Subcutaneous preadipocyte (primary cell): ENCODE measurements around the gene RAB37. TPM values are rescaled to one million over a fixed set of nuclear protein-coding genes. Genes with fewer than 3 reads are reported as not detected.

Experiments
- total RNA-seq: library from RNA; depleted of rRNA; stranded (reverse); fragments of >200 nt; gene quantifications from 2 replicates; pipeline ENCODE4 v1.2.3, GENCODE V29; 2012

RAB37 gene, protein sequence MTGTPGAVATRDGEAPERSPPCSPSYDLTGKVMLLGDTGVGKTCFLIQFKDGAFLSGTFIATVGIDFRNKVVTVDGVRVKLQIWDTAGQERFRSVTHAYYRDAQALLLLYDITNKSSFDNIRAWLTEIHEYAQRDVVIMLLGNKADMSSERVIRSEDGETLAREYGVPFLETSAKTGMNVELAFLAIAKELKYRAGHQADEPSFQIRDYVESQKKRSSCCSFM
- total RNA-seq, result under 0.01 and 0.20 TPM in 2 replicates

GRCh38 chr17:74736513-74737298, at the start of gene RAB37:
RAB37 (plus strand) TSS chr17:74737256; CDS start chr17:74737273, 17 bp downstream.

DNA sequence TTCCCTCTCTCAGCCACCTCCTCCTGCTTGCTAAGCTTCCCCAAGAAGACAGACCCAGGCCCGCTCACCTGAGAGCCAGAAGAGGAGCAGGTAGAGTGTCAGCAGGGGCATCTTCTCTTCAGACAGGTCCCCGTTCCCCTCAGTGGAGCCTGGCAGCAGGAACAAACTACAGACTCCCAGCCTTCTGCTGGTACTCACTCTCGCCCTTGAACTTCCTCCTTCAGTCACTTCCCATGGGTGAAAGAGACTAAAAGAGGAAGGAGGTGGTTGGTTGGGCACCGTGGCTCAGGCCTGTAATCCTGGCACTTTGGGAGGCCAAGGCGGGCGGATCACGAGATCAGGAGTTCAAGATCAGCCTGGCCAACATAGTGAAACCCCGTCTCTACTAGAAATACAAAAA, 24.3 kb upstream of the RAB37 start, which contains the start of gene CD300LF:
Gene CD300LF, minus strand, starts transcription at position 168 of the 400 bp plus-strand sequence. Its CDS starts 57 bp downstream, at position 111.

GRCh38 chr17:74748529-74749278, 11.6 kb downstream of the RAB37 start, which contains the start of gene NHERF1:
NHERF1 (plus strand) TSS chr17:74748628; CDS start chr17:74748847, 219 bp downstream.

DNA sequence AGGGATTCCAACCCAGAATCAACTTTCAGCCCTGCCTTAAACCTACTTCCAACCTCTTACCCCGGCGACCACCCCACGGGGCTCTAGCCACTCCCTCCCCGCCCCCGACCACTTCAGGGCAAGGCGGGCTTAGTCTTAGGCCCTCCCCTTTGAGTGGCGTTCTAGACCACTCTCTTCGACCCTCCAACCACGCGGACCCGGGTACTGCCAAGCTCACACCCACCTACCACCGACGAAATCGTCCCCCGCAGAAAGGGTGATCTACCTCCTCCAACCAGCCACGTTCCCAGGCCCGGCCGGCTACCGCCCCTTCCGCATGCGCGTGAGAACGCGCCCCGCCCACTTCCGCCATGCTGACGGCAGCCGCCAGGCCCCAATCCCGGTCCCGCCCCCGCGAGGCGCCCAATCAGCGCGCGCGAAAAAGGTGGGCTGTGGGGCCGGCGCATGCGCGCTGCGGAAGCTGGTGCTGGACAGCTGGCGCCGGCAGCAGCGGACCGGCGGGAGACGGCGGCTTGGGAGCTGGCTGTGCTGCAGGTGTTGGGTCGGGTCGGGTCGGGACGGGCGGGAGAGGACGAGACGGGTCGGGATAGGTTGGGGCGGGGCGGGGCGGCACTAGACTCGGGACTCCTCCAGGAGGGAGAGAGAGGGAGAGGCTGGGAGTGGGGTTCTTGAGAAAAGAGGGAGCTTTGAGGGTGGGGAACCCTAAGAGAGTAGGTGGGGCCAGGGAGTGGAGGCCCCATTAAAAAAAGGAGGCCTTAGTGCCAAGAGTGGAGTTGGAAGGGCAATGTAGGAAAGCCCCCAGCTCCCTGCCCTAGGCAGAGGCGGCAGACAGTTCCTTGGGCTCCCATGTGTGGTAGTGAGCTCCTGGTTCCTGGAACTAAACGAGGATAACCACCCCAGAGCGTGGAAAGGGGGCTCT, 39.2 kb downstream of the RAB37 start, which contains the start of gene NAT9:
Gene NAT9, minus strand, starts transcription at position 302 of the 919 bp plus-strand sequence. CDS start 647 bp downstream, outside the sequence.

Other genes with a start within 250 kb of the RAB37 start
- gene CD300LB, start 205.8 kb upstream of the RAB37 start, total RNA-seq, result not detected in 2 replicates
- not detected in 2 replicates for gene CD300C, start 191.1 kb upstream of the RAB37 start, total RNA-seq
- not detected in 2 replicates for gene CD300H, start 169.7 kb upstream of the RAB37 start, total RNA-seq
- not detected in 2 replicates for gene CD300LD, start 145.0 kb upstream of the RAB37 start, total RNA-seq
- gene CD300E, start 113.5 kb upstream of the RAB37 start, total RNA-seq, result not detected in 2 replicates
- not detected in 2 replicates for gene CD300LF, start 24.3 kb upstream of the RAB37 start, total RNA-seq
- 12.1 and 22.7 TPM in 2 replicates for gene NHERF1, start 11.4 kb downstream of the RAB37 start, total RNA-seq
- 22.4 and 26.4 TPM in 2 replicates for gene NAT9, start 39.1 kb downstream of the RAB37 start, total RNA-seq
- gene GRIN2C, start 122.6 kb downstream of the RAB37 start, total RNA-seq, result under 0.01 TPM in 1 of 2 replicates, not detected in the other
- 24.8 and 27.2 TPM in 2 replicates for gene FDXR, start 135.7 kb downstream of the RAB37 start, total RNA-seq
- gene FADS6, start 156.4 kb downstream of the RAB37 start, total RNA-seq, result not detected in 2 replicates
- not detected in 2 replicates for gene USH1G, start 186.0 kb downstream of the RAB37 start, total RNA-seq
- gene OTOP2, start 187.0 kb downstream of the RAB37 start, total RNA-seq, result not detected in 2 replicates
- gene OTOP3, start 198.6 kb downstream of the RAB37 start, total RNA-seq, result not detected in 2 replicates
- gene HID1, start 235.5 kb downstream of the RAB37 start, total RNA-seq, result not detected in 2 replicates